ENCODE data around the gene LAMP2. TPM values are rescaled to one million over a fixed set of nuclear protein-coding genes. Genes with fewer than 3 reads are reported as not detected.

Gene LAMP2
- 70.7 and 121 TPM in 2 replicates for polyA plus RNA-seq (2011; rRNA removed)
- polyA minus RNA-seq (2011; rRNA and poly(A)+ RNA removed): 31.1 and 42.5 TPM in 2 replicates

- Histone ChIP-seq H3K4me3 (ENCODE audit: low read depth, low read length) (peak within 1 kb of the TSS; percentile 72), H3K27me3 (ENCODE audit: control insufficient read depth, insufficient read depth, low read length) (no peaks in the 10 kb centered on the region), H3K36me3 (ENCODE audit: control insufficient read depth, insufficient read depth, low read length) (no peaks in the 10 kb centered on the region)
- TF ChIP-seq, protein P1, sequence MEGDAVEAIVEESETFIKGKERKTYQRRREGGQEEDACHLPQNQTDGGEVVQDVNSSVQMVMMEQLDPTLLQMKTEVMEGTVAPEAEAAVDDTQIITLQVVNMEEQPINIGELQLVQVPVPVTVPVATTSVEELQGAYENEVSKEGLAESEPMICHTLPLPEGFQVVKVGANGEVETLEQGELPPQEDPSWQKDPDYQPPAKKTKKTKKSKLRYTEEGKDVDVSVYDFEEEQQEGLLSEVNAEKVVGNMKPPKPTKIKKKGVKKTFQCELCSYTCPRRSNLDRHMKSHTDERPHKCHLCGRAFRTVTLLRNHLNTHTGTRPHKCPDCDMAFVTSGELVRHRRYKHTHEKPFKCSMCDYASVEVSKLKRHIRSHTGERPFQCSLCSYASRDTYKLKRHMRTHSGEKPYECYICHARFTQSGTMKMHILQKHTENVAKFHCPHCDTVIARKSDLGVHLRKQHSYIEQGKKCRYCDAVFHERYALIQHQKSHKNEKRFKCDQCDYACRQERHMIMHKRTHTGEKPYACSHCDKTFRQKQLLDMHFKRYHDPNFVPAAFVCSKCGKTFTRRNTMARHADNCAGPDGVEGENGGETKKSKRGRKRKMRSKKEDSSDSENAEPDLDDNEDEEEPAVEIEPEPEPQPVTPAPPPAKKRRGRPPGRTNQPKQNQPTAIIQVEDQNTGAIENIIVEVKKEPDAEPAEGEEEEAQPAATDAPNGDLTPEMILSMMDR (IDR thresholded peaks at IDR 0.05; ENCODE audit: insufficient read depth, low read depth, low read length): no peak
- ChIA-PET POLR2A (interaction anchor here (0.6 kb wide), 1 partner anchor 10 kb away, joined by 3 read pairs; no protein-coding TSS in a partner anchor), CTCF (interaction anchor here (1.4 kb wide), 1 partner anchor 17 kb away, joined by 4 read pairs; no protein-coding TSS in a partner anchor)
- DNase-seq (ENCODE audit: low read depth): peak; percentile 46
Observed at GRCh38 chrX:120468825-120469525, at the start of gene LAMP2. Gene LAMP2 (minus strand): TSS chrX:120469296. CDS start chrX:120469169, 127 bp downstream.

DNA sequence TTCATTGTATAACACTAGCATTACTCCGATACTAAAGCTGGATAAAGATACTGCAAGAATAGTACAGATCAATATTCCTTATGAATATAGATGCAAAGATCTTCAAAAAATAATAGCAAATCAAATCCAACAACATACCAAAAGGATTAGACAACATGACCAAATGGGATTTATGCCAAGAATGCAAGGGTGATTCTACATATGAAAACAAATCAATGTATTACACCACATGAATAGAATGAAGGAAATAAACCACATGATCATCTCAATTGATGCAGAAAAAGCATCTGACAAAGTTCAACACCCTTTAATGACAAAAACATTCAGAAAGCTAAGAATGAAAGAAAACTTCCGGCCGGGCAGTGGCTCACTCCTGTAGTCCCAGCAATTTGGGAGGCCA, 48.8 kb upstream of the LAMP2 start:
- peak; percentile 12 for DNase-seq (ENCODE audit: low read depth)
- no peaks in the 10 kb centered on the region for H3K27me3 ChIP-seq (ENCODE audit: control insufficient read depth, insufficient read depth, low read length)
- no peak overlapping the region for H3K4me3 ChIP-seq (ENCODE audit: low read depth, low read length)
- H3K36me3 ChIP-seq (ENCODE audit: control insufficient read depth, insufficient read depth, low read length): no peaks in the 10 kb centered on the region
- ChIA-PET POLR2A (no interaction called here), CTCF (no interaction called here)
- TF ChIP-seq, protein P1 (IDR thresholded peaks at IDR 0.05; ENCODE audit: insufficient read depth, low read depth, low read length): no peak

GRCh38 chrX:120514236-120514635, 45.1 kb upstream of the LAMP2 start:
- Histone ChIP-seq H3K4me3 (ENCODE audit: low read depth, low read length) (no peak overlapping the region), H3K27me3 (ENCODE audit: control insufficient read depth, insufficient read depth, low read length) (no peaks in the 10 kb centered on the region), H3K36me3 (ENCODE audit: control insufficient read depth, insufficient read depth, low read length) (no peaks in the 10 kb centered on the region)
- POLR2A ChIA-PET: no interaction called here
- CTCF ChIA-PET: interaction anchor here (1.0 kb wide), 1 partner anchor 149 kb away, joined by 4 read pairs; no protein-coding TSS in a partner anchor
- TF ChIP-seq, protein P1 (IDR thresholded peaks at IDR 0.05; ENCODE audit: insufficient read depth, low read depth, low read length): peak; percentile 25; the same call in 1 of the 2 replicates
- DNase-seq (ENCODE audit: low read depth): no peak

DNA sequence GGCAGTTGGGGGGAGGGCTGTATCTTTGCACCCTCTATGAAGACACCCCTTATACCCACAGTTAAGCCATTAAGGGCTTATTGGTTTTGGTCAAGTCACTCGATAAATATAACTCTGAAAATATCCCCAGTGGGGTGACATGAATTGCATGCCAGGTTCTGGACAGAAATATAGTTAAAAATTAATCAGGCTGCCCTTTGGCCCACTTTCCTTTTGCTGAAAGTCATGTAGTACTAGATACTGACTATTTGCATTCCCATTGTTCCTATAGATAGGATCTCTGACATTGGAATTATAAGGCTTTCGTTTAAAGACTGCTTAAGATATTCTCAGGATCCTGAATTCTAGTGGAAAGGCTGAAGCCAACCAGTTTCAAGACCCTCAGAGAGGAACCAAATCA, 43.5 kb upstream of the LAMP2 start:
- no peak for DNase-seq (ENCODE audit: low read depth)
- ChIA-PET POLR2A (no interaction called here), CTCF (interaction anchor here (0.6 kb wide), 1 partner anchor 149 kb away, joined by 3 read pairs; no protein-coding TSS in a partner anchor)
- H3K4me3 ChIP-seq (ENCODE audit: low read depth, low read length): no peak overlapping the region
- H3K36me3 ChIP-seq (ENCODE audit: control insufficient read depth, insufficient read depth, low read length): no peaks in the 10 kb centered on the region
- TF ChIP-seq, protein P1 (IDR thresholded peaks at IDR 0.05; ENCODE audit: insufficient read depth, low read depth, low read length): no peak
- H3K27me3 ChIP-seq (ENCODE audit: control insufficient read depth, insufficient read depth, low read length): no peaks in the 10 kb centered on the region

DNA sequence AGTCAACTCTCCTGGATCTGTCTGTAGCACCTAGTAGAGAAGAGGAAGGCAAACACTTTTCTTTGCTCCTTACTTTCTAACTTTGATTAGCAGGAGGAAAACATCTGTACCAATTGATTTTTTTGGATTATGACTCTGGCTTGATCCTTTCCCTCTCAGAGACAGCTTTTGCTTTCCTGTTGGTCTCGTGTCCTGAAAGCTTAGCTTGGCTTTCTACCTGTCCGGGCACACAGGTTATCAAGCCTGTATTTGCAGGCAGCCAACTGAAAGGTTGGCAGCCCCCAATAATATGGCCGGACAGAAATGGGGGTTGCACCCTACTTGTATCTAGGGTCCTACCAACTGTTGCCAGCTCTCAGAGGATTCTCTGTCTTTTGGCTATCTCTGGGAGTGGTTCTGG, 43.1 kb upstream of the LAMP2 start:
- CTCF ChIA-PET: interaction anchor here (0.6 kb wide), 1 partner anchor 149 kb away, joined by 3 read pairs; no protein-coding TSS in a partner anchor
- POLR2A ChIA-PET: no interaction called here
- Histone ChIP-seq H3K36me3 (ENCODE audit: control insufficient read depth, insufficient read depth, low read length) (no peaks in the 10 kb centered on the region), H3K27me3 (ENCODE audit: control insufficient read depth, insufficient read depth, low read length) (no peaks in the 10 kb centered on the region), H3K4me3 (ENCODE audit: low read depth, low read length) (no peak overlapping the region)
- no peak for DNase-seq (ENCODE audit: low read depth)
- TF ChIP-seq, protein P1 (IDR thresholded peaks at IDR 0.05; ENCODE audit: insufficient read depth, low read depth, low read length): no peak
